Measurements from ENCODE around the gene EVX1. TPM values are rescaled to one million over a fixed set of nuclear protein-coding genes. Genes with fewer than 3 reads are reported as not detected.

EVX1 gene
- total RNA-seq, 1 experiment from 2014 or later = 0.33 TPM

- CTCF ChIA-PET = interaction anchor here (0.6 to 1.1 kb wide), 3 partner anchors 9 to 455 kb away, joined by 3 read pairs; no protein-coding TSS in a partner anchor
These were observed 37.7 kb upstream of the EVX1 start for GRCh38 chr7:27204851-27205322.

GRCh38 chr7:27205325-27206280, 37.0 kb upstream of the EVX1 start:
- peak overlapping the region; percentile 73 for H2AFZ ChIP-seq (ENCODE audit: low read length)
- peaks cover 78% of the 10 kb centered on the region for H3K79me2 ChIP-seq (ENCODE audit: low read length)
- no peaks in the 10 kb centered on the region for H3K36me3 ChIP-seq (ENCODE audit: low read depth, low read length)
- peak overlapping the region; percentile 94 for H3K4me2 ChIP-seq (ENCODE audit: low read length)
- H3K9me3 ChIP-seq (ENCODE audit: low read length) = no peaks in the 10 kb centered on the region
- TF ChIP-seq EZH2phosphoT487 (IDR thresholded peaks at IDR 0.05; ENCODE audit: borderline replicate concordance, low read length) = no peak
- no peak for TF ChIP-seq CTCF (conservative IDR thresholded peaks at IDR 0.05; ENCODE audit: low read depth, low read length)
- TF ChIP-seq EZH2 (IDR thresholded peaks at IDR 0.05; ENCODE audit: low read length, unreplicated experiment) = no peak
- H3K4me1 ChIP-seq (ENCODE audit: insufficient read depth, low read length) = peaks cover 52% of the 10 kb centered on the region
- ATAC-seq (peak; percentile 8), DNase-seq (peak; percentile 67)
- POLR2A ChIA-PET (ENCODE audit: unreplicated experiment) = interaction anchor here (0.7 to 0.9 kb wide), 4 partner anchors 20 to 342 kb away, joined by 3 to 7 read pairs (median 4); partner anchors contain the start of gene HOXA11
- H3K9me2 ChIP-seq (replicated peaks; ENCODE audit: low read length) = no peaks in the 10 kb centered on the region
- BruUV-seq (replicated peaks) = TSS peak; percentile 1
- H3K27ac ChIP-seq (ENCODE audit: low read length) = peak overlapping the region; percentile 92
- H3K27me3 ChIP-seq (ENCODE audit: low read length) = no peaks in the 10 kb centered on the region
- H4K20me1 ChIP-seq (ENCODE audit: low read length) = no peaks in the 10 kb centered on the region
- CTCF ChIA-PET = interaction anchor here (0.6 to 1.1 kb wide), 3 partner anchors 9 to 454 kb away, joined by 3 read pairs; no protein-coding TSS in a partner anchor
- H3K9ac ChIP-seq (ENCODE audit: low read length) = peak overlapping the region; percentile 91
- peak overlapping the region; percentile 75 for H3K4me3 ChIP-seq (ENCODE audit: low read length)
- intact Hi-C loops (cut with micrococcal nuclease) = loop anchor here (1.0 kb wide), 1 partner anchor 142 kb away; no protein-coding TSS in a partner anchor
- no peaks in the 10 kb centered on the region for H3F3A ChIP-seq (ENCODE audit: low read length, unreplicated experiment)

More at GRCh38 chr7:27204851-27205322, 37.7 kb upstream of the EVX1 start:
- Histone ChIP-seq H3K9ac (ENCODE audit: low read length) (peak overlapping the region; percentile 91), H3K9me2 (replicated peaks; ENCODE audit: low read length) (no peaks in the 10 kb centered on the region), H3K4me3 (ENCODE audit: low read length) (peak overlapping the region; percentile 75), H3F3A (ENCODE audit: low read length, unreplicated experiment) (no peaks in the 10 kb centered on the region), H3K4me2 (ENCODE audit: low read length) (peak overlapping the region; percentile 94), H3K4me1 (ENCODE audit: insufficient read depth, low read length) (peaks cover 50% of the 10 kb centered on the region), H3K27ac (ENCODE audit: low read length) (peak overlapping the region; percentile 92), H2AFZ (ENCODE audit: low read length) (peak overlapping the region; percentile 73), H3K79me2 (ENCODE audit: low read length) (peaks cover 83% of the 10 kb centered on the region), H4K20me1 (ENCODE audit: low read length) (no peaks in the 10 kb centered on the region), H3K27me3 (ENCODE audit: low read length) (no peaks in the 10 kb centered on the region), H3K36me3 (ENCODE audit: low read depth, low read length) (no peaks in the 10 kb centered on the region), H3K9me3 (ENCODE audit: low read length) (no peaks in the 10 kb centered on the region)
- DNase-seq (peak; percentile 54), ATAC-seq (peak; percentile 4)
- intact Hi-C loops (cut with micrococcal nuclease) = loop anchor here (1.0 to 5.0 kb wide), 2 partner anchors 38 to 142 kb away; partner anchors contain the start of gene HOXA9
- BruUV-seq (replicated peaks) = TSS peak; percentile 21
- POLR2A ChIA-PET (ENCODE audit: unreplicated experiment) = interaction anchor here (0.6 to 0.9 kb wide), 5 partner anchors 10 to 341 kb away, joined by 3 to 7 read pairs (median 3); partner anchors contain the start of gene HOXA11
- no peak for TF ChIP-seq CTCF (conservative IDR thresholded peaks at IDR 0.05; ENCODE audit: low read depth, low read length)
- TF ChIP-seq EZH2 (IDR thresholded peaks at IDR 0.05; ENCODE audit: low read length, unreplicated experiment) = no peak
- TF ChIP-seq EZH2phosphoT487 (IDR thresholded peaks at IDR 0.05; ENCODE audit: borderline replicate concordance, low read length) = no peak

Measured in PC-3 (cell line).